Stimulated activated CD4-positive, alpha-beta T cell treated with anti-CD3 and anti-CD28 coated beads, TNF-alpha, amount 100 ng/mL, for 48 hours (primary cell): ENCODE measurements around the gene SOX15.

Experiments
- DNase-seq, 3 donors: peaks; one replicate each; pipeline ENCODE4 v3.0.0-alpha.2; 2020; ENCODE audit warnings: low read depth in 3 of 3

The SOX15 gene

DNA sequence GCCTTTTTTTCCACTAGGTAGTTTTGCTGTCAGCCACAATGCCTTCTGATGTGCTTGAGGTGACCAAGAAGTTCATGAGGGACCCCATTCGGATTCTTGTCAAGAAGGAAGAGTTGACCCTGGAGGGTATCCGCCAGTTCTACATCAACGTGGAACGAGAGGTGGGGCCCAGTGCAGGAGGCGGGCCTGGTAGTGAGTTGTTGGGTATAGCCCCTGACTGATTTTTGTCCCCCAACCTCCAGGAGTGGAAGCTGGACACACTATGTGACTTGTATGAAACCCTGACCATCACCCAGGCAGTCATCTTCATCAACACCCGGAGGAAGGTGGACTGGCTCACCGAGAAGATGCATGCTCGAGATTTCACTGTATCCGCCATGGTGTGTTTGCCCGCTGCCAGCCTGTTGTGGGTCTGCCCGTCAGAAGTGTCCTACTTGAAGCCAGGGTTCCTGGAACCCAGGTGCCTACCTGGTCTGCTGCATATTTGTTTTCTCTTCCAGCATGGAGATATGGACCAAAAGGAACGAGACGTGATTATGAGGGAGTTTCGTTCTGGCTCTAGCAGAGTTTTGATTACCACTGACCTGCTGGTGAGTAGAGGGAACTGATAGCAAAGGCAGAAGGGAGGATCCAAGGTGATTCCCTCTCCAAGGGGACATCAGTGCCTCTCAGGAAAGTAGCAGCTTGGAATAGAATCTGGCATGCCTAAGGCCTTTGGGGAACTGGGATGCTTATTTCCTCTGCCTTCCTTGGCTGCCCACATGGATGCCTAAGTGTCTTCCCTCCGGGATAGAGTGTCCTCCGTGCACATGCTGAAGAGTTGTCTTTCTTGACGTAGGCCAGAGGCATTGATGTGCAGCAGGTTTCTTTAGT, 12.3 kb downstream of the SOX15 start:
- no peak for DNase-seq

DNA sequence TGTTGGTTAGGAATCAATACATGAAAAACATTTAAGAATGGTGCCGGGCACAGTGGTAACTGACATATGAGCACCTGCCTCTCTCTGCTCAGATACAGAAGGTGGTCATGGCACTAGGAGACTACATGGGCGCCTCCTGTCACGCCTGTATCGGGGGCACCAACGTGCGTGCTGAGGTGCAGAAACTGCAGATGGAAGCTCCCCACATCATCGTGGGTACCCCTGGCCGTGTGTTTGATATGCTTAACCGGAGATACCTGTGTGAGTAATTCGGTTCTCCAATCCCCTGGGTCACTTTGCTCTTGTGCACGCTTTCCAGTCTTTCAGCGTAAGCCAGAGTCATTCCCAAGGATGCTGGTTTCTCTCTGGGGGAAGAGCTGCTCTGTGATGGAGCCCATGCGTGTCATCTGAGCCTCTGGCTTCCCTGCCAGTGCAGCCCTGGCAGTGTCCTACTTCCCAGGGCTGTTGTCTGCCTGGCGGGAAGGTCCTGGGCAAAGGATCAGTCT, 13.4 kb downstream of the SOX15 start:
- DNase-seq = no peak

DNA sequence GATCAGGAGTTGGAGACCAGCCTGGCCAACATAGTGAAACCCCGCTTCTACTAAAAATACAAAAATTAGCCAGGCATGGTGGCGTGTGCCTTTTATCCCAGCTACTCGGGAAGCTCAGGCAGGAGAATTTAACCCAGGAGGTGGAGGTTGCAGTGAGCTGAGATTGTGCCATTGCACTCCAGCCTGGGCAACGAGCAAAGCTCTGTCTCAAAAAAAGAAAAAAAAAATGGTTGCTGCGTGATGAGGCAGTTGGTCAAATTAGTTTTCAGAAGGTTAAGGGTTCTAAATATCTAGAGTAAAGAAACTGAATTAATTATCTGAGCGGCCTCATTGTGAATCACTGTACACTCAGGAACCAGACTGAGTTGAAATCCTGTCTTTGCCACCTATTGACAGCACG, 13.9 kb downstream of the SOX15 start:
- DNase-seq = no peak

DNA sequence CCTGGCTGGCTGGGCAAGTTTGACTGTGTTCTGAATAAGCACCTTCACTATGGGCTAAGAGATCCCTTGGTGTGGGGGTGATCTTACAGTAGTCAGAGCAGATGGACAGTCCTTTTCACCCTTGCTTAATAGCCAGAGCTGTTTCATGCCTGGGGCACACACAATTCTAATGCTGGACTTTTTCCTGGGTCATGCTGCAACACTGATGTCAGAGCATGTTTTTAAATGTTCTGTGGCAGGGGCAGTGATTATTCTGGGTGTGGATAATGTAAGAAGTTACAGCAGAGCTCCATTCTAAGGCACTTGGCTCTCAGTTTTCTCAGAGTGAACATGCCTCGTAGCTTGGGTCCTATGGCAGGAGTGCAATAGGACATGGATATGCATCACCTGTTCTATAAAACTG, 14.4 kb downstream of the SOX15 start:
- DNase-seq = no peak

DNA sequence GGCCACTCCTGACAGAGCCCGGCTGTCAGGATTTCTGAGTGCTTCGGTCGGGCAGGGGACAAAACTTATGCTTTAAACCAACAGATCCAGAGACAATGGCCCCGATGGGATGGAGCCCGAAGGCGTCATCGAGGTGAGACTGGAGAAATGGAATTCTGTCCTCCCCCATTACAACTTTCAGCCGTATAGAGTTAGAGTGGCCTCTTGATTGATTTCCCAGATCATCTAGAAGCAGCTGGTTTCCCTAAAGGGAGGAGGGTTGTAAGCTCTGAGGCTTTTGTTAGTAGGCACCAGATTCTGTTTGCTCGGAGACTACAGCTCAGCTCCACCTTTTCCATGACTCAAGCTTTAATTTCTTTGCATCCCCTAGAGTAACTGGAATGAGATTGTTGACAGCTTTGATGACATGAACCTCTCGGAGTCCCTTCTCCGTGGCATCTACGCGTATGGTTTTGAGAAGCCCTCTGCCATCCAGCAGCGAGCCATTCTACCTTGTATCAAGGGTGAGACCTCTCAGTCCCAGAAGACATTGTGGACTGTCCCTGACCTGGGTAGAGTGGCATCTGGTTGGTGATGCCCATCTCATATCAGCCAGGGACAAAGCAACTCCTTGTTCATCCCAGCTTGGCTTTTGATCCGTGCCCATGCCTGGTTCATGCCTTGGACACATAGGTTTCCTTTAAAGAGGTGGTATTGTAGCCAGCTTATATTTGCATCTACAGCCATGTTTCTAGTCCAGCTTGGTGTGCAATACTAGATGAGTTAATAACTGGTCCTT, 15.5 kb downstream of the SOX15 start:
- no peak for DNase-seq

DNA sequence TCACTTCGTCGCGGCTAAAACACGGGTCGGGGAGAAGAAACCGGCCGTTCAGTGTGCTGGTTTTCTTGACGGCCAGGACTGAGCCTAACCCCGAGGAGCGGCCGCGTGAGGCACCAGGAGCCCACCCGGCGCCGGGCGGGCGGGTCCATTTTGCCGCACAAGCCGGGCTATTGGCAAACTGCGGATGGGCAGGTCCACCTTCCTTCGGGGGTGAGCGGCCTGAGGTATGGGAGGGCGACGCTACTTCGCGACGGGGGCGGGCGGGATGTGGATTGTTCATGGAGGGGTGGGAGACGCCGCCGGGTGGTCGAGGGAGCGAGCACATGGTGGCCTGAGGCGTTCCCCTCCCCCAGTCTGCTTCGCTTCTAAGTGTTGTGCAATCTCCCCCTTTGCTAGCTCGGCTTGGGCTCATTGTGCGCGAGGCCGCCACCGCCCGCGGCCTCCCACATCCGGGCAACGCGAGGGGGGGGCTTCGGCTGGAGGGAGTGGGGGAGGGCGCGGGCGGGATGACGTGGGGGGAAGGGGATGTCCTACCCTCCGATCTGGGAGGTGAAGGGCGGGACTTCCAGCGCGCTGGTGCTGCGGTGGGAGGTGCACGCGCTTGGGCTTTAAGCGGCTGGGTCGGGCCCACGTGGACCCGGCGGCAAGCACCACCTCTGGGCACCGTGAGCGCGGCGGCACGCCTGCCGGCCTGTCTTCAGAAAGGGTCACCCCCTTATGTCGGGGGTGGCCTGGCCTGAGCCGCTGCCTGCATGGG, 16.4 kb downstream of the SOX15 start:
- DNase-seq = peak; percentile 80 to 86 (median 83)

DNA sequence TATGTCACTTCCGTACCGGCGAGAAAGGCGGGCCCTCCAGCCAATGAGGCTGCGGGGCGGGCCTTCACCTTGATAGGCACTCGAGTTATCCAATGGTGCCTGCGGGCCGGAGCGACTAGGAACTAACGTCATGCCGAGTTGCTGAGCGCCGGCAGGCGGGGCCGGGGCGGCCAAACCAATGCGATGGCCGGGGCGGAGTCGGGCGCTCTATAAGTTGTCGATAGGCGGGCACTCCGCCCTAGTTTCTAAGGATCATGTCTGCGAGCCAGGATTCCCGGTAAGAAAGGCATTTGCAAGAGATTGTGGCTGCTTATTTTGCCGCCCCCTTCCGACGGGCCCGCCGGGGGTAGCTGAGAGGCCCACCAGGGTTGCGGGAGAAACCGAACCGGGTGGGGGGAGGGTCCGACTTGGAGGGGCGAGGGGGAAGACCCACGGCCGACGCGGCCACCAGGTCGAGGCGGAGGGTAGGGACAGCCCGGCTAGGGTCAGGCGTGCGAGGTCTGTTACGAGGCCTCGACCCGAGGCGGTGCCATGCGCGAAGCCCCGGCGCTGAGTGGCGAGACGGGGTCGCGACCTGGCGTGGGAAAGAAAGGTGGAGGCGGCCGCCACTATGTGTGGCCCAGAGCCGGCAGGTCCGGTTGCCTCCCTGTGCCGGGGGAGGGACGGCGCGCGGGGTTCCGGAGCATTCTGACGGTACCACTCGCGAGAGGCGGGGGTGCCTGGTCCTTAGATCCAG, 17.1 kb downstream of the SOX15 start:
- DNase-seq = peak in 2 of 3 donors; percentile 99 to 100

DNA sequence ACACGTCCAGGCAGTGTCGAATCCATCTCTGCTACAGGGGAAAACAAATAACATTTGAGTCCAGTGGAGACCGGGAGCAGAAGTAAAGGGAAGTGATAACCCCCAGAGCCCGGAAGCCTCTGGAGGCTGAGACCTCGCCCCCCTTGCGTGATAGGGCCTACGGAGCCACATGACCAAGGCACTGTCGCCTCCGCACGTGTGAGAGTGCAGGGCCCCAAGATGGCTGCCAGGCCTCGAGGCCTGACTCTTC, 17.6 kb downstream of the SOX15 start:
- DNase-seq = peak in 1 of 3 donors; percentile 96

DNA sequence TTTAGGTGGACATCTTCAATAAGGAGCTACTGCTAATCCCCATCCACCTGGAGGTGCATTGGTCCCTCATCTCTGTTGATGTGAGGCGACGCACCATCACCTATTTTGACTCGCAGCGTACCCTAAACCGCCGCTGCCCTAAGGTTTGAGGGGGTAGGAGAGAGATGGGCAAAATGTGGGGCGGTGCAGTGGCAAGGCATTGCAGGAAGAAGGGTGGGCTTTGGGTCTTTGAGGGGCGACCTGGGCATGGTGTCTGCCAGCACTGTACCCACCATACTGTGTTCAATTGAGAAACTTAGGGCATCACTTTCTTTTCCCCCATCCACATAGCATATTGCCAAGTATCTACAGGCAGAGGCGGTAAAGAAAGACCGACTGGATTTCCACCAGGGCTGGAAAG, 19.5 kb downstream of the SOX15 start:
- DNase-seq = no peak

DNA sequence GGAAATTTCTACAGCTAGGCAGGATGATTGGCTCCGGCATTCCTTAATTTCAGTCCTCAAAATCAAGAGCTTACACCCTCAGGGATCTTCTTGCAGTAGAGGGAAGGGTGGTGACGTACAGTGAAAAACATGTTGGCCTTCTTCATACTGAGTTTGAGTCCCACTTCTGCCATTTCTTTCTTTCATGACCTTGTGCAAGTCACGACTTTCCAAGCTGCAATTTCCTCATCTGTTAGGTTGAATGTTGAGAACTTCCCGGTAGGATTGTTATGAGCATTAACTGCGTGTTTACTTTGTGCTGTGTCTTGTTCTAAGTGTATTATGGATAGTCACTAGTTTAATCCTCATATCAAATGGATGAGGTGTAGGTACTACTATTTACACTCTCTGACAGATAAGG, 20.3 kb downstream of the SOX15 start:
- no peak for DNase-seq

DNA sequence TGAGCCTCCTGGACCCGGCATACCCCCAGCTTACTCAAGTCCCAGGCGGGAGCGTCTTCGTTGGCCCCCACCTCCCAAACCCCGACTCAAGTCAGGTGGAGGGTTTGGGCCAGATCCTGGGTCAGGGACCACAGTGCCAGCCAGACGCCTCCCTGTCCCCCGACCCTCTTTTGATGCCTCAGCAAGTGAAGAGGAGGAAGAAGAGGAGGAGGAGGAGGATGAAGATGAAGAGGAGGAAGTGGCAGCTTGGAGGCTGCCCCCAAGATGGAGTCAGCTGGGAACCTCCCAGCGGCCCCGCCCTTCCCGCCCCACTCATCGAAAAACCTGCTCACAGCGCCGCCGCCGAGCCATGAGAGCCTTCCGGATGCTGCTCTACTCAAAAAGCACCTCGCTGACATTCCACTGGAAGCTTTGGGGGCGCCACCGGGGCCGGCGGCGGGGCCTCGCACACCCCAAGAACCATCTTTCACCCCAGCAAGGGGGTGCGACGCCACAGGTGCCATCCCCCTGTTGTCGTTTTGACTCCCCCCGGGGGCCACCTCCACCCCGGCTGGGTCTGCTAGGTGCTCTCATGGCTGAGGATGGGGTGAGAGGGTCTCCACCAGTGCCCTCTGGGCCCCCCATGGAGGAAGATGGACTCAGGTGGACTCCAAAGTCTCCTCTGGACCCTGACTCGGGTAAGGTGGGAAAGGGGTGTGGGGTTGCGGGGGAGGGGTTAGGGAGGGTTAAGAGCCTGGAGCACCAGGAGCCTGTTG, 26.6 kb downstream of the SOX15 start:
- no peak for DNase-seq

DNA sequence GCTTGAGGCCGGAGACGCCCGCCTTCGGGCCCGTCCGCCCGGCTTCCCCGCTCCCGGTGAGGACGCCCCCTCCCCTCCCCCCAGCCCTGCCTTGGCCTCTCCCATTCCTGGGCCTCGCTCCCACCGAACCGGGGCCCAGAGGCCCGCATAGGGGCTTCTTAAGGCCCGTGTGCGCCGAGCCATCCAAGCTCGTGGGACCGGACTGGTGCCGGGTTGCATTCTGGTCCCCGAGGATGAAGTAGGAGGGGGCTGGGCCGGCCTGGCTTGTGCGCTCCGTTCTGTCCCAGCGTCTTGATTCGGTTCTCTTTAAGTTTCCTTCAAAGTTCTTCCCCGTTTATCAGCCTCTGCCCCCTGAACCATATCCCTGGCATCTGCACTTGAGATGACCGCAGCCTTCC, 27.7 kb downstream of the SOX15 start:
- DNase-seq = no peak

DNA sequence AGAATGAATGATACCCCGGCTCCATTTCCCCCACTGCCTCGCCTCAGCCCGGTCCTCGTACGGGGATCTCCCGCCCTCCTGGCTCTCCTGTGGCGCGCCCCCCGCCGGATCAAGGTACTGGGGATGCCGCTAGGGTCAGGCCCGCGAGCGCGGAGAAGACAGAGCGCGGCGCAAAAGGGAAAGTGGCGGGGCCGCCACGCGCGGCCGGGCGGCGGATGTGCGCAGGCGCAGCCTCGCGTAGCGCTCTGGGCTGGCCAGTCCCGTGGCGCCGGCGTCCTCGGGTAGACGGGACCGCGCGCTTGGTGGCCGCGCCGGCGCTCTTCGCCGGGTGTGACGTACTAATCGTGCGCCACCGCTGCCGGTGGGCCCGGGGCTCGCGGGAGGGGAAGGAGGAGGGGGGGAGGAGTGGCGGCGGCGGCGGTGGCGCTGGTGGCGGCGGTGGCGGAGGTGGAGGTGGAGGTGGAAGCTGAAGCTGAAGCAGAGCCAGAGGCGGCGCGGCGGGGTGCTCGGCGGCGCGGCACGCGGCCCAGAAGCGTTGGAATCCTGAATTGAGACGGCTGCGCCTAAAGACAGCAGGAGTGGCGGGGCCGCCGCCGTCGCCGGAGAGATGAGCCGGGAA, 28.2 kb downstream of the SOX15 start, which contains the start of gene SENP3:
TSS of gene SENP3 (plus strand) at position 331 of the 619 bp plus-strand sequence. CDS start 1,158 bp downstream, outside the sequence.
- DNase-seq = peak; percentile 79 to 90 (median 82)

DNA sequence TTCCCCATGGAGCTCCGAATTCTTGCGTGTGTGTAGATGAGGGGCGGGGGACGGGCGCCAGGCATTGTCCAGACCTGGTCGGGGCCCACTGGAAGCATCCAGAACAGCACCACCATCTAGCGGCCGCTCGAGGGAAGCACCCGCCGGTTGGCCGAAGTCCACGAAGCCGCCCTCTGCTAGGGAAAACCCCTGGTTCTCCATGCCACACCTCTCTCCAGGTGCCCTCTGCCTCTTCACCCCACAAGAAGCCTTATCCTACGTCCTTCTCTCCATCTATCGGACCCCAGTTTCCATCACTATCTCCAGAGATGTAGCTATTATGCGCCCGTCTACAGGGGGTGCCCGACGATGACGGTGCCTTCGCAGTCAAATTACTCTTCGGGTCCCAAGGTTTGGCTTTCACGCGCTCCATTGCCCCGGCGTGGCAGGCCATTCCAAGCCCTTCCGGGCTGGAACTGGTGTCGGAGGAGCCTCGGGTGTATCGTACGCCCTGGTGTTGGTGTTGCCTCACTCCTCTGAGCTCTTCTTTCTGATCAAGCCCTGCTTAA, 28.8 kb downstream of the SOX15 start:
- DNase-seq = peak; percentile 75 to 83 (median 77)

DNA sequence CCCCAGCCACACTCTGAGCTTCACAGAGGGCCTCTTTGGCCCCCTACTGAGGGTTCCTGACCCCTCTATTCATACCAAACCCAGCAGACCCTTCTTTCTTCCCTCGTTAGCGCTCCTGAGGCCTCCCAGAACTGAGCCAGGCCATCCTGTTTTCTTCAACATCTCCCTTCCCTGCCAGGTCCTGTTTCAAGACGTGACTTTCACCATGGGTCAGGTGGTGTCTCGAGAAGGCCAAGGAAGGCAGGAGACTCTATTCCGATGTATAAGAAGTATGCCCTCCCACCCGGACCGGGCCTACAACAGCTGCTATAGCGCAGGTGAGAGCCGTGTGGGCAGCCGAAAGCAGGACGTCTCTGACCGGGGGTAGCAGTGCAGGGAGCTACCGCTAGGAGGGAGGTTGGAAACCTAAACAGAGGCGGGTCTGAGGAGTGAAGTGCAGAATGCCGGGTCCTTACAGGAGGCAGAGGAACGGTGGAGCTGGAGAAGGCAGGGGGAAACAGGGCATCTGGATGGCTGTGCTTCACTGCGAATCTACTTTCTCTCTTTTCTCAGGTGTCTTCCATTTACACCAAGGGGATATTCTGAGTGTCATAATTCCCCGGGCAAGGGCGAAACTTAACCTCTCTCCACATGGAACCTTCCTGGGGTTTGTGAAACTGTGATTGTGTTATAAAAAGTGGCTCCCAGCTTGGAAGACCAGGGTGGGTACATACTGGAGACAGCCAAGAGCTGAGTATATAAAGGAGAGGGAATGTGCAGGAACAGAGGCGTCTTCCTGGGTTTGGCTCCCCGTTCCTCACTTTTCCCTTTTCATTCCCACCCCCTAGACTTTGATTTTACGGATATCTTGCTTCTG, 29.5 kb downstream of the SOX15 start:
- peak; percentile 51 to 61 (median 52) for DNase-seq

DNA sequence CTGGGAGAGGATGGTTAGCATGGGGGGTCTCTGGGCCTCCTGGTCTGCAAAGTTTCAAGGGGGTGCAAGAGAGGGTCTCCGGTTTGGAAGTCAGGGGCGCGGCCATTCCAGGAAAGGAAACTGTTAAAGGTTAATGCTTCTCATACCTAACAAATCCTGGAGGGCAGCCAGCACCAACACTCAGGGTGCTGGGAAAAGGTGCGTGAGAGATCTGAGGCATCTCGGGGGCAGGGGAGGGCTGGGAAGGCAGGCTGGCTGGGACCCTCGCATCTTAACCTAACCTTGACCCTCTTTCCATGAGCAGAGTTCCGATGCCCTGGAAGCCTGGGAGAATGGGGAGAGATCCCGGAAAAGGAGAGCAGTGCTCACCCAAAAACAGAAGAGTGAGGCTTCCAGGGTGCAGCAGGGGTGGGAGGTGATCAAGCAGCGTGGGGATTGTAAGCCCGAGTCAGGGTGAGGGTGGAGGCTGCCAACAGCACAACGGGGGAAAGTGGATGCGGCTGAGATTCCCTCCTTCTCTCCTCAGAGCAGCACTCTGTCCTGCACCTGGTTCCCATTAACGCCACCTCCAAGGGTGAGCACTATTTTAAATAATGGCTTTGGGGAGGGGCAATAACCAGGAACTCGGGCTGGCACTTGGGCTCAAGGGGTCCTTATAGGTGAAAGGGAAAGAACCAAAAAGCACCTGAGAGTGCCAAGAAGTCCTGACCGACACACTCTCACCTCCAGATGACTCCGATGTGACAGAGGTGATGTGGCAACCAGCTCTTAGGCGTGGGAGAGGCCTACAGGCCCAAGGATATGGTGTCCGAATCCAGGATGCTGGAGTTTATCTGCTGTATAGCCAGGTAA, 30.3 kb downstream of the SOX15 start:
- DNase-seq = no peak

DNA sequence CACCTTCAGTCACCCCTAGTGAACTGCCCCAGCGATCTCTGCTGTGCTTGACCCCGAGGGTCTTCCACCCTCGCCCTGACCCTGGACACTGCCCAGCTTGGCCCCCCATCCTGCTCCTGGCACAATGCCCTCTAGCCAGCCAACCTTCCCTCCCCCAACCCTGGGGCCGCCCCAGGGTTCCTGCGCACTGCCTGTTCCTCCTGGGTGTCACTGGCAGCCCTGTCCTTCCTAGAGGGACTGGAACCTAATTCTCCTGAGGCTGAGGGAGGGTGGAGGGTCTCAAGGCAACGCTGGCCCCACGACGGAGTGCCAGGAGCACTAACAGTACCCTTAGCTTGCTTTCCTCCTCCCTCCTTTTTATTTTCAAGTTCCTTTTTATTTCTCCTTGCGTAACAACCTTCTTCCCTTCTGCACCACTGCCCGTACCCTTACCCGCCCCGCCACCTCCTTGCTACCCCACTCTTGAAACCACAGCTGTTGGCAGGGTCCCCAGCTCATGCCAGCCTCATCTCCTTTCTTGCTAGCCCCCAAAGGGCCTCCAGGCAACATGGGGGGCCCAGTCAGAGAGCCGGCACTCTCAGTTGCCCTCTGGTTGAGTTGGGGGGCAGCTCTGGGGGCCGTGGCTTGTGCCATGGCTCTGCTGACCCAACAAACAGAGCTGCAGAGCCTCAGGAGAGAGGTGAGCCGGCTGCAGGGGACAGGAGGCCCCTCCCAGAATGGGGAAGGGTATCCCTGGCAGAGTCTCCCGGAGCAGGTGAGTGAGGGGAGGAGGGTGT, 31.2 kb downstream of the SOX15 start, which contains the start of gene TNFSF13:
TSS of gene TNFSF13 (plus strand) at position 207 of the 776 bp plus-strand sequence. CDS start at position 497, 290 bp downstream.
- no peak for DNase-seq
